ENCODE data around the gene GALNT2.
A peak's percentile ranks its signal among the peaks of the same experiment; 100 is the strongest.

The GALNT2 gene

DNA sequence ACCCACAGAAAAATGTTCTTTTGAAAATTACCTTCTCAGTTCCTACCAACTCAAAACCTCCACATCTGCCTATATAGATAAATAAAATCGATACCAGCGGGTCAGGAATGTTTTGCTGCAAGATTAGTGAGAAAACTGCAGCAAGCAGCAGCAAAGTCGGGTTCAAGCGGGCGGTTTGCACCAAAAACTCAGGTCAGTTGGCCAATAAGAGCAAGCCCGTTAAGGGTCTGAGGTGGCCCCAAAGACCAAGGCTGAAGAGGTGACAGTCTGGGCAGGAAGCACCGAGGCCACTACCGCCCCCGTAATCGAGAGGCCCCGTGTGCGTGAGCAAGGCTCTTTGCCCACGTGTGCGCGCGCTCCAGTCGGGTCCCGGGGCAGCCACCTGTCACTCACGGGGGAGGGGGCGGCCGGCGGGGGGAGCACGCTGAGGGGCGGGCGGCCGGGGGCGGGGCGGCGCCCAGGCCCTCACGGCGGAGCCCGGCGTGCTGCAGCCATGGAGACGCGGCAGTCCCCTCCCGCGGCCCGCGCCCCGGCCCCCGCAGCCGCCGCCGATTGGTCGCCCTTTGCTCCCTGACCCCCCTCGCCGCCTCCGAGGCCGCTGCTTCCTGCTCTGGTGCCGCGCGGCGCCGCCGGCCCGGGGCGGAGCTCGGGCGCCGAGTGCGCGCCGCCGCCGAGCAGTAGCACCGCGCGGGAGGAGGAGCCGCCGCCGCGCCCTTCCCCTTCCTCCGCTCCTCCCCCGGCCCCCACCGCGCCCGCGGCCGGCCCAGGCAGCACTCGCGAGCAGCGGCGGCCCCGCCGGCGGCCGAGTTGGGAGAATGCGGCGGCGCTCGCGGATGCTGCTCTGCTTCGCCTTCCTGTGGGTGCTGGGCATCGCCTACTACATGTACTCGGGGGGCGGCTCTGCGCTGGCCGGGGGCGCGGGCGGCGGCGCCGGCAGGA lies at the start of gene GALNT2:
Gene GALNT2, plus strand, starts transcription at position 773 of the 939 bp plus-strand sequence. Its CDS starts 43 bp downstream, at position 816.
- DNase-seq (ENCODE audit: low read depth, low spot score): peak; percentile 38

- no peak for DNase-seq (ENCODE audit: low read depth, low spot score)
These were observed 46.6 kb upstream of the GALNT2 start for GRCh38 chr1:230020451-230020850.

DNA sequence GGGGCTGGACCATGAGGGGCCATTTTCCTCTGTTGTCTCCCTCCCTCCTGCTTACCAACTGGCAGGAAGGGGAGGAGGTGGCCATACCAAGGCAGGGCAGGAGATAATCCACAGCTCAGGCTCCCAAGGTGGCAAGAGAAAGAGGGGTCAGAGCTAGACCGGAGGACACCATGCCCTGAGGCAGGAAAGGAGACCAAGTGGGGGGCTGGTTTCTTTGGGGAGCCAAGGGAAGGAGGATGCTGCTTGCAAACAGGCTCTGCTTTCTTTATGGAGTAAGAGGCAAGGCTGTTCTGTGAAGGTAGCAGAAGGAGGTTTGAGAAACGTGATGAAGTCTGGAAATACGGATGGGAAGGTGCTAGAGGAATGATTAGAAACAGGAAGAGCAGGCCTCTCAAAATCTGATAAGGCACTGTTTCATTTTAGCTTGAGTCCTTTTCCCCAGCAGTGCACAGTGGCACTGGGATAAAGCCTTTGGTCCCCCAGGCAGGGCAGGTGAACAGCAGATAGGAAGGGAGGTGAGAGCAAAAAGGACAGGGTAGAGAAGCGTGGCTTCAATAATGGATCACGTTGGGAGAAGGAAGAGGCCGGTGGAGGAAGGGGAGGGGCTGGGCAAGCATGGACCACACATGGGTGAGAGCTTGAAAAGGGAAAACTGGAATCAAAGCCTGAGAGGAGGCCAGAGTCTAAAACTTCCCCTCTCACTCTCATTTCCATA lies 44.2 kb upstream of the GALNT2 start:
- DNase-seq (ENCODE audit: low read depth, low spot score): no peak

DNA sequence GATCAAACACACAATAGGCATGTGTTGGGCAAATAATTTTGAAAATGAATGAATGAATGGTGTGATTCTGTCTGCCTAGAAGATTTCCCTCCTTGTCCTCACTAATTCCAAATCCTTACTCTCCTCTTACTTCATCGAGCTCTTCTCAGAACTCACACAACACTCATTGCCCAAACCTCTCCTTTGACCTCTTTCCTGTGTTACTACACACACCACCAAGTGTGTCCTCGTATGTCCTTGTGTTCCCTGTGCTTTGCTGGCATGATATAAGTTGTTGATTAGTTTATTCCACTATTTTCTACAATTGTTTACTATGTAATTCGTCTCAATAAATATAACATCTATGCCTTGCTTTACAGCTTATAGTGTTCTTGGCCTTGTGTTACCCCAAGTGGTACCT lies 41.4 kb upstream of the GALNT2 start:
- DNase-seq (ENCODE audit: low read depth, low spot score): no peak

DNA sequence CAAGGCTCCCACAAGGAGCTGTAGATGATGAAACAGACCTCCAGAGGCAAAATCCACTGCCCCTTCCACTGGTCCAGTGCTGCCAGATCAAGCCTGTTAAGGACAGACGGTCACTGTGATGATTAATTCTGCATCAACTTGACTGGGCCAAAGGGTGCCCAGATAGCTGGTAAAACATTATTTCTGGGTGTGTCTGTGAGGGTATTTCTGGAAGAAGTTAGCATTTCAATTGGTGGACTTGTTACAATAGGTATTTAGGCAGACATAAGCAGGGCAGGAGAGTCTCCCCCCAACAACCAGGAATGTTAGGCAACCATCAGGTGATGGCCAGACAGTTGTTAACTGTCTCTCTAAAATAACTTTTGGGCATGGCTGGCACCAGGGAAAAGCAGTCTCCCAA lies 40.9 kb upstream of the GALNT2 start:
- DNase-seq (ENCODE audit: low read depth, low spot score): no peak

GRCh38 chr1:230026572-230026971 lies 40.5 kb upstream of the GALNT2 start:
- no peak for DNase-seq (ENCODE audit: low read depth, low spot score)

DNA sequence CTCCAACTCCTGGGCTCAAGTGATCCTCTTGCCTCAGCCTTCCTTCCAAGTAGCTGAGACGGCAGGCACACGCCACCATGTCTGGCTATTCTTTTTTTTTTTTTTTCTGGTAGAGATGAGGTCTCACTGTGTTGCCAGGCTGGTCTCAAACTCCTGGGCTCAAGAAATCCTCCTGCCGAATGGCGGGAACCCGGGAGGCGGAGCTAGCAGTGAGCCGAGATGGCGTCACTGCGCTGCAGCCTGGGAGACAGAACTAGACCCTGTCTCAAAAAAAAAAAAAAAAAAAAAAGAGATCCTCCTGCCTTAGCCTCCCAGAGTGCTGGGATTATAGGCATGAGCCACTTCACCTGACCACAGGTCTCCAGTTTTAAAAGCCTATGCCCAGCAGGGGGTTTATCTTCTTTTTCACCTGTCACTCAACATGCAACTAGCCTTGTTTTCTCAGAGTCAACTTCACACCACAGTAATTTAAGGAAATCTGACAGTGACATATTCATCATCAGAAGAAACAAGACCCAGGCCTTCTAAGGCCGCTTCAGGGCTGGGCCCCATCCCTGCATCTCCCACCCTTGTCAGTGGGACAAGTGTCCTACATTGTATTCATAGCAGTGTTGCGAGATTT lies 38.3 kb upstream of the GALNT2 start:
- no peak for DNase-seq (ENCODE audit: low read depth, low spot score)

- DNase-seq (ENCODE audit: low read depth, low spot score): no peak
These were observed 37.6 kb upstream of the GALNT2 start for GRCh38 chr1:230029244-230029941.

- no peak for DNase-seq (ENCODE audit: low read depth, low spot score)
These were observed 36.8 kb upstream of the GALNT2 start for GRCh38 chr1:230030122-230030821.

DNA sequence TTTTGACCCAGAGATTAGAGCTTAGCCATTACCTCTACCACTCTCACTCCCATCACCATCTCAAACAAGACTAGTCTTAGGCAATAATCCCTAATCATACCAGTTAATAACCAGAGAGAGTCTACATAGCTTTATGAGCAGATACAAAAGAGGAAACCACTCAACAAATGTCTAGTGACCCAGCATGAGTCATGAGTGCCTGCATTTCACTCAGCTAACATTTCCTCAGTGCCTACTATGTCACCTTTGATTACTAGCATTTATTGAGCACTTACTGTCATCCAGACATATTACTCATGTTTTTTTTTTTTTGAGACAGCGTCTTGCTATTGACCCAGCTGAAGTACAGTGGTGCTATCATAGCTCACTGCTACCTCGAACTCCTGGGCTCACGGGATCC lies 35.9 kb upstream of the GALNT2 start:
- DNase-seq (ENCODE audit: low read depth, low spot score): no peak

DNA sequence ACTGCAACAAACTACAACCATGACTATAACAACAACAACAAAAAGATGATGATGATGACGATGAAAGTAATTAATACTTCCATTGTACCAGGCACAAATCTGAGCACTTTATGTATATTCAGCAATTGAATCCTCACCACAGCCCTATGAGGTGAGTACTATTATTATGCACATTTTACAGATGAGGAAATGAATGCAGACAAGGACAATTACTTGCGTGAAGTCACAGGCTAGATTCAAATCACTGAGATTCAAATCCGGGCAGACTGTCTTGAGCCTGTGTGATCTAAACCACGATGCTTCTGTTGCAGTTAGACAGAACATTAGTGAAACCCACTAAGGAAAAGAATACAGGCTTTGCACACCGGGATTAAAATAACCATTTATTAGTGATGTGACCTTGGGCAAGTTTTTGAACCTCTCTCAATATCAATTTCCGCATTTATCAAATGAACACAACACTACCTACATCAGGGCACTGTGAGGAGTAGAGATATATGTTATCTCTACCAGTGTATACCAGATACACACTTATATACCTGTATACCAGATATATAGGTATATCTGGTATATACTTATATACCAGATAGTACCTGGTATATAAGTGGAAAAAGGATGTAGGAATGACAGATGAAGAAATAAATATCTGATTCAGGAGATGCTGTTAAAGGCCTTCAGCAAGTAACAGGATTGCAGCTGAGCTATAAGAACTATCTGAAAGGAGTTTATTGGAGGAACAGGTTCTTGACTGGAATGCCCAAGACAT lies 34.3 kb upstream of the GALNT2 start:
- no peak for DNase-seq (ENCODE audit: low read depth, low spot score)

GRCh38 chr1:230037261-230037660 lies 29.8 kb upstream of the GALNT2 start:
- no peak for DNase-seq (ENCODE audit: low read depth, low spot score)

GRCh38 chr1:230040440-230040839 lies 26.6 kb upstream of the GALNT2 start:
- no peak for DNase-seq (ENCODE audit: low read depth, low spot score)

DNA sequence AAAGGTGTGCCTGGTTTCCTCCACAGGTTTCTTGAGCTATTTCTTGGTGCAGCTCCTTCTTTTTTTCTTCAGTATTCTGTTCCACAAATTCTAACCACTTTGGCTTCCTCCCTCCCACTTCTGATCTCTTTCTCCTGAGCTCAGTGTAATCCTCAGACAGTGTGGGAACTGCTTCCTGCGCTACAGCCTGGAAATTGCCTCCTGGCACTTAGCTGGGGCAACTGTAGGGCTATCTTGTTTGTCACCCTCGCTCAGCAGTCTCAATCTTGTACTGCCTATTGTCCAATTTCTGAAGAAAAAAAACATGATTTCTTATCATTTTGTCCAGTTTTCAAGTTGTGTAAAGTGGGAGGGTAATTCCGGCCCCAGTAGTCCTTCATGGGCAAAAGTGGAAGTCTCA lies 24.0 kb upstream of the GALNT2 start:
- no peak for DNase-seq (ENCODE audit: low read depth, low spot score)

GRCh38 chr1:230044729-230045128 lies 22.3 kb upstream of the GALNT2 start:
- DNase-seq (ENCODE audit: low read depth, low spot score): no peak

- DNase-seq (ENCODE audit: low read depth, low spot score): peak; percentile 80
These were observed 19.7 kb upstream of the GALNT2 start for GRCh38 chr1:230047114-230047865.

- no peak for DNase-seq (ENCODE audit: low read depth, low spot score)
These were observed 18.7 kb upstream of the GALNT2 start for GRCh38 chr1:230048322-230048721.

DNA sequence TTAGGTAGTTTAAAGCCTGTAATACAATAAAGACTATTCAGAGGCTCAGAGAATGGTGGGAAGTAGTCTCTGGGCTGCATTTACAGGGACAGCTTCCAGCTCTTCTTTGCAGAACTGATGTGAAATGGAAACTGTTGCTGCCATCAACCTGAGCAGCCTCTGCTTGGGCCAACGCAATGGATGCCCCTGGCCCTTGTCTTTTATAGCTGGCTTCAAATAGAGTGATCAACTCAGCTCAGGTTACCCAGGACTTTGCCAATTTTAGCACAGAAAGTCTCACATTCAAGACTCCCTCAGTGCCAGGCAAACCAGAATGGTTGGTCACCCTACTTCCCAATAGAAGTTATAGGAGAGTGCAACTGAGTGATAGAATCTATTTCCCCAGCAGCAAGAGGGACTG lies 18.1 kb upstream of the GALNT2 start:
- no peak for DNase-seq (ENCODE audit: low read depth, low spot score)

DNA sequence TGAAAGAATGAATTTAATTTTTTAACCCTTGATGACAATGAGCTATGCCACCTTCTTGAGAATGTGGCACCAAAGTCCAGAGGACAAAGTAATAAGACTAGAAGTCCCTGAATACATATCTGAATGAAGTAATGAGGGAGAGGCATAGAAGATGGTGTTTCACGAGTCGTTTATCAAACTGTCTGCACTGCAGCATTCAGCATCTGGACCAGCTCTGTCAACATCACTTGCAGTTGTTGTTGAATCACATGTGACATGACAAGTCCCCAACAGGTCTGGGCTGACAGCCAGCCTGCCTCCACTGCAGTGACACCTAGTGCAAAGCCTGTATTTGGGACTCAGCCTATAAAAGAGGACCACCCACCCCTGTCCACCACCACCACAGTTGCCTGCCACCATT lies 17.3 kb upstream of the GALNT2 start:
- no peak for DNase-seq (ENCODE audit: low read depth, low spot score)
